Measurements from ENCODE around the gene ADM2.
"Not testable (repeated sequence)": the region's sequence is repeated elsewhere in the genome, so short reads cannot be mapped to it uniquely, and the experiment has no call there.

Gene ADM2

DNA sequence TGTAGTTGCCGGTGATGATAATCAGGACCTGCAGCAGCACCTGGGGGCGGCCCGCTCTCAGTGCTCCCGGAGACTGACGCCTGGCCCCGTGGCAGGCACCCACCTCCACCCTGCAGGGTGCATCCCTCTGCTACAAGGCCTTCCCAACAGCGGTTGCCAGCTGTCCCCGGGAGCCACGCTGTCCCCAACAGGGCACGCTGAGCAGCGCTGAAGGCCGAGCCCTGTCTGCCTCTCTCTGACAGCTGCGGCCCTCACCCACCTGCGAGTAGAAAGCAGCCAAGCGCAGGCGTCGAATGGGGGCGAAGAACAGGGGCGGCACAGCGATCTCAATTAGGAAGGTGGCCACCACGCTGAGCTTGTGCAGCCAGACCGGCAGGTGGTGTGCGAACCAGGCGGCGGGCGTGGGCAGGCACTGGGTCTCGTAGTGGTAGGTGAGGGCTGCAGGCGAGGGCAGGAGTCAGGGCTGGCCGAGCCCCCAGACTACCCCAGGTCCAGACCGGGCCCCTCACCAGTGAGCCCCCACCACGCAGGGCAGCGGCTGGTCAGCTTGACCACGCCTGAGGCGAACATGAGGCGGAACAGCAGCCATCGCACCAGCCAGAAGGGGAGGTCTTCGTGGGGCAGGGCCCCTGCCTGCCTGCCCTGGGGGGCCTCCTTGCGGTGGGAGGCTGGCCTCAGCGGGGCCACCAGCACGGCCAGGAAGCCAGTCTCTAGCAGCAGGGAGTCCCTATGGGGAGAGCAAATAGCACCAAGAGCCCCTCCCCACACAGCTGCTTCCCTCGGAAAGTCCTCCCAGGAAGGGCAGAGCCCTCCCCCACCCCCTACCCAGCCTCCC lies 24.6 kb downstream of the ADM2 start:
- DNase-seq (ENCODE audit: low read depth in 2 of 2): no peak

DNA sequence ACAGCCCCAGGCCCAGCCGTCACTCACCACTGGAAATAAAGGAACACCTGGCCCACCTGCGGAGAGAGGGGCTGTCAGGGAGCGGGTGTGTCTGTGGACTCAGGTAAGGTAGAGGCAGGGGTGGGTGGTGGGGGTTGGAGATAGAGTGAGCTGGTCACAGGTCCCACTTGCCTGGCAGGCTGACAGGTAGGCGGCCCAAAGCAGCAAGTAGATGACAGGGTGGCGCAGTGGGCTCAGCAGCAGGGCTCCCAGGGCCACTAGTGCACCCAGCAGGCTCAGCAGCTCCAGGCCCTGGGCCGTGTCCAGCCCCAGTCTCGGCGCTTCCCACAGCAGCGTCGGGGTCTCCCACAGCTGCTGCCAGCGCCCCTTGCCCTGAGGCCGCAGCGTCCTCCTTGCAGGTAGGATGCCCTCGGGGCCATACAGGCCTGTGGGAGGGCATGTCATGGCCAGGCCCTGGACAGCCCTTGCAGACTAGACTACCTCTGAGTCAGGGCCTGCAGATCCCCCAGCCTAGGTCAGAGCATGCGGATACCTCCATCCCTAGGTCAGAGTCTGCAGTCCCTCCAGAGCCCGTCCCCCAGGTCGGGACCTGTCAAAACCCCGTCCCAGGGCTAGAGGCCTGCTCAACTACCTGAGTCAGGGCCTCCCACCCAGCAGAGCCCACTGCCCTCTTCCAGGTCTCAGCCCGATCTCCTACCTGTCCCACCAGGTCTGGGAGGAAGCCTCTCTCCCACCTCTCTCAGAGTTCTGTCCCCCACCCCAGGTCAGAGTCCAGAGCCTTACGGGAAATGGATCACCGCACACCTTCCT lies 25.5 kb downstream of the ADM2 start:
- no peak for DNase-seq (ENCODE audit: low read depth in 2 of 2)

DNA sequence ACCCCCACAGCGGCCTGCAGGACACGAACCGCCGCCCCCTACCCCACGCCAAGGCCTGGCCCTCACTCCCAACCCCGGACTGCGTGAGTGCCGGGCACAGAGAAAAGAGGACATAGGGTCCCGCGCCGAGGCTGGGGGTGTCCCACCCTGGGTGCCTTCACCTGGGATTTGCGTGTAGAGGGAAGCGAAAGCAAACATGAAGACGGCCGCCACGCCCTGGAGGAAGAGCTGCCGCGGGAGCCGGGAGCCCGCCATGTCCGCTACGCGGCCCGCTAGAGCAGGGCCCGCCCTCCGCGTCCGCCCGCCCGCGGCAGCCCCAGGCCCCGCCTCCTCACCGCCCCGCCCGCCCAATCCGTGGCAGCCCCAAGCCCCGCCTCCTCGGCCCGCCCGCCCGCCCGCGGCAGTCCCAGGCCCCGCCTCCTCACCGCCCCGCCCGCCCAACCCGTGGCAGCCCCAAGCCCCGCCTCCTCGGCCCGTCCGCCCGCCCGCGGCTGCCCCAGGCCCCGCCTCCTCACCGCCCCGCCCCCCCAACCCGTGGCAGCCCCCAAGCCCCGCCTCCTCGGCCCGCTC lies 26.2 kb downstream of the ADM2 start, which contains the start of gene LMF2:
Gene LMF2, minus strand, starts transcription at position 282 of the 570 bp plus-strand sequence. Its CDS starts 27 bp downstream, at position 255.
- peak; percentile 90 to 94 for DNase-seq (ENCODE audit: low read depth in 2 of 2)

DNA sequence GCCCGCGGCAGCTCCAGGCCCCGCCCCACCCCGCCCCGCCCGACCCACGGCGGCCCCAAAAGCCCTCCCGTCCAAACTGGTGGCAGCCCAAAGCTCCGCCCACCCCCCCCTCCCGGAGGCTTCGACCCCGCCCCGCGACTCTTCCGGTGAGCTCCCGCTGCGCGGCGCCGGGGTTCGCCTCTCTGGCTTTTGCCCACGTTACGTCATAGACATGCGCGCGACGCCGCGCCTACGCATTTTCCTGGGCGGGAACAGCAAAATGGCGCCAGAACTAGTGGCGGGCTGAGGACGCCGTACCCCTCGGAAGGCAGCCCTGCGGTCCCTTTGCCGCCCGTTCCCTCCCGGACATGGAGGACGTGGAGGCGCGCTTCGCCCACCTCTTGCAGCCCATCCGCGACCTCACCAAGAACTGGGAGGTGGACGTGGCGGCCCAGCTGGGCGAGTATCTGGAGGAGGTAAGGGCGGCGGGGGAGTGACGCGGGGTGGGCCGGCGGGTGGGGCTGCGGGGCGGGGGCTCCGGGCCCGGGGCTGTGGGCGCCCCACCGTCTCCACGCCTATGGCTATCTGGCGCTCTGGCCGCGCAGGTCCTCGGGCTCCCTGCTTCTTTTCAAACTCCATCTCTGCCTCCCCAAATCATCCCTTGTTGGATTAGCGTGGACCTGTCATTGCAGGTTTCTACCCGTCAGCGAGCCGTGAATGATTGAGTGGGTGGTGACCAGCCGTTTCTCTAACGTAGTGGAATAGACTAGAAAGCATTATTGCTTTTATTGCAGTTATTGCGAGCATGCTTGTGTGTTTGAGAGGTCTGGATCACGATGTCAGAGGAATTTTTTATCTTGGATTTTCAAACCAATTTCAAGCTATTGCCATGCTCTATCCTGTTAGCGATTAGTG lies 26.9 kb downstream of the ADM2 start, which contains the start of gene NCAPH2:
Gene NCAPH2, plus strand, starts transcription at position 234 of the 894 bp plus-strand sequence. Its CDS starts 114 bp downstream, at position 348.
- DNase-seq (ENCODE audit: low read depth in 2 of 2): peak; percentile 98

DNA sequence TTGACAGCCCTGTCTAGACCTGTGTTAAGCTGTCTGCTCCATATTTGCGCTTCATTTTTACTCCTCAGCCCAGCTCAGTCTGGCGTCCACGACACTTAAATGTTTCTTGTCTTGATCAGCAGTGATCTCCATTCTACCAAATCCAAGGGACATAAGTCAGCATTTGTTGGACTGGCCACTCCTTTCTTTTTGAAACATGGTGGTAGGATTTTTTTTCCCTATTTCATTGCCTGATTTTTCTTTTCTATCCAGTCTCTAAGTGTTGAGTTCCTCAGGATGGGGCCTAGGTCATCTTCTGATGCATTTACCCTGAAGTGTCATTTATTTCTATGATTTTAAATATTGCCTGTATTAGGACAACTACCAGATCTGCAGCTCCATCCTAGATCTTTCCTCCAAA lies 27.6 kb downstream of the ADM2 start:
- no peak for DNase-seq (ENCODE audit: low read depth in 2 of 2)

DNA sequence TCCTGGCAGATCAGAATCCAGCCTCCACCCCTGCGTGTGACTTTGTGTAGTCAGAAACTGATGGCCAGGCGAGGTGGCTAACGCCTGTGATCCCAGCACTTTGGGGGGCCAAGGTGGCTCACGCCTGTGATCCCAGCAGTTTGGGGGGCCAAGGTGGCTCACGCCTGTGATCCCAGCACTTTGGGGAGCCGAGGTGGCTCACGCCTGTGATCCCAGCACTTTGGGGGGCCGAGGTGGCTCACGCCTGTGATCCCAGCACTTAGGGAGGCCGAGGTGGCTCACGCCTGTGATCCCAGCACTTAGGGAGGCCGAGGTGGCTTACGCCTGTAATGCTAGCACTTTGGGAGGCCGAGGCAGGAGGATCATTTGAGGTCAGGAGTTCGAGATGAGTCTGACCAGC lies 31.8 kb downstream of the ADM2 start:
- no peak for DNase-seq (ENCODE audit: low read depth in 2 of 2)

DNA sequence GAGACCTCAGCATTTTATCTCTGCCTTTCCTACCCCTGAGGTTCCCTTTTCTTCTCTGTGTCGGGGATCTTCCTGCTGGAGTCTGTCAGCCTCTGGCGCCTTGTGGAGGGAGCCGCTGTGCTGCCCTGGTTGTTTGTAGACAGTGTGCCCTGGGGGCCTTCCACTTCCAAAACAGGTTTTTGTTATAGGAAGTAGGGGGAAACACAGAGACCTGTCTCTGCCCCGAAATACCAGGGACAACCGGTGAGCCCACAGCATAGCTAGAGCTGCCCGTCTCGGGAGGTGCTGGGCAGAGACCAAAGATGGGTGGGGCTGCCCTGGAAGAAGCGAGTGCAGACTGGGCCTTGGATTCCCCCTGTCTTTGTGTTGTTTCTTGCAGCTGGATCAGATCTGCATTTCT lies 34.7 kb downstream of the ADM2 start:
- DNase-seq (ENCODE audit: low read depth in 2 of 2): no peak

DNA sequence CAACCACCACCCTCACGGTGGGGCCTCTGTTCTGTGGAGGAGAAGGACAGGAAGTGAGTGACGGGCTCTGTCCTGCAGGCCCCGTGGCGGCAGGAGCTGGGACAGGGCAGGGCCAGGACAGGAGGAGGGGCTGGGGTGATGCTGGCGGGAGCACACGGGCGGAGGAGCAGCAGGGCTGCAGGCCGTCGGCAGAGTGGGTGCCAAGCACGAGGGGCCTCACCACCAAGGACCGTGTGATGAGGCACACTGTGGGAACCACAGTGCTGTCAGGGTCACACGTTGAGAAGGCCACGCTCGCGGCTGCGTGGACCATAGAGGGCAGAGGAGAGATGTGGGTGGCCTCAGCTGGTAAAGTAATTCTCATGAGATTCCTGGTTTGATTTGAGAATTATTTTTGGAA lies 35.5 kb downstream of the ADM2 start:
- no peak for DNase-seq (ENCODE audit: low read depth in 2 of 2)

DNA sequence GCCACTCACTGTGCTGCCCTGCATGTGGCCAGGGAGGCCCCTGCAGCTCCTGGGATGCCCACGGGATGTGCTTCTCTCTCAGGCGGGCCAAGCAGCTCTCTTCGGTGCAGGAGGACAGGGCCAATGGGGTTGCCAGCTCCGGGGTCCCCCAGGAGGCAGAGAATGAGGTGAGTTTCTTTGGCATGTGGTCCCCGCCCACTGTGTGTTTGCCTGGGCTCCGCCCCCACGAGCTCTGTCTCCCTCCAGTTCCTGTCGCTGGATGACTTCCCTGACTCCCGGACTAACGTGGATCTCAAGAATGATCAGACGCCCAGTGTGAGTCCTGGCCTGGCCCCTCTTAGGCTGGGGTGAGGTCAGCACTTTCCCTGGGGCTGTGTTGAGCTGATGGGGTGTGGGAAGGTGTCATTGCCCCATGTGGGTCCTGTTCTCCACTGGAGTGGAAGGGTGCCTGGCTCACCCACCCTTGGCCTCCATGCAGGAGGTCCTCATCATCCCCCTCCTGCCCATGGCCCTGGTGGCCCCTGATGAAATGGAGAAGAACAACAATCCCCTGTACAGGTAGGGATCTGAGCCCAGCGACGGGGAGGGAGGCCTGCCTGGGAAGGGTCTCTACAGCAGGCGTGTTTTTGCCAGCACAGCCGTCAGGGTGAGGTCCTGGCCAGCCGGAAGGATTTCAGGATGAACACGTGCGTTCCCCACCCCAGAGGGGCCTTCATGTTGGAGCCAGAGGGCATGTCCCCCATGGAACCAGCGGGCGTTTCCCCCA lies 36.3 kb downstream of the ADM2 start:
- DNase-seq (ENCODE audit: low read depth in 2 of 2): no peak

DNA sequence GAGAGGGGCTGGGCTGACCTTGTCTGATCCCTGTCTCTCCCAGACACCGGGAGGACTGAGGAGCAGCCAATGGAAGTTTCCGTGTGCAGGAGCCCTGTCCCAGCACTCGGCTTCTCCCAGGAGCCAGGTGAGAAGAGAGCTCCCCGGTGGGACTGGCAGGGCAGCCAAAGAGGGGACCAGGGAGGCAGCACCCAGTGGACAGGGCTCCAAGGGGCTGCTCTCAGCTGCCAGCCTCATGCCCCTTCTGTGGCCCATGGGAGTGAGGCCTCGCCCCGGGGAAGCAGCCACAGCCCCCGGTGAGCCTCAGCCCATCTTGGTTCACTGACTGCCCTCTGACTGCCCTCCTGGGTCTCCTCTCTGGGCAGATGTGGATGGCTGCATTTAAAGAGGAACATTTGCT lies 37.3 kb downstream of the ADM2 start:
- no peak for DNase-seq (ENCODE audit: low read depth in 2 of 2)

DNA sequence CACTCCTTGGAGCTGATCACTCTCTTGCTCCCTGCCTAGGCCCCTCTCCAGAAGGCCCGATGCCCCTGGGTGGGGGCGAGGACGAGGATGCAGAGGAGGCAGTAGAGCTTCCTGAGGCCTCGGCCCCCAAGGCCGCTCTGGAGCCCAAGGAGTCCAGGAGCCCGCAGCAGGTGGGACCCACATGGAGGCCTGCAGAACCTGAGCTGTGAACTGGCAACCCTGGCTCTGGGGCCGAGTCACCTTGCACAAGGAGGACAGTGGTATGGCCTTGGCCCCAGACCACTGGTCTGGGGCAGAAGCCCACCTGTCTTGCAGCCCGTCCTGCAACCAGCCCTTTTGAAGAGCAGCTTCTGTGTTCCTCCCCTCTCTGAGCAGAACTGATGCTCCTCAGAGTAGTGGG lies 37.8 kb downstream of the ADM2 start:
- no peak for DNase-seq (ENCODE audit: low read depth in 2 of 2)

DNA sequence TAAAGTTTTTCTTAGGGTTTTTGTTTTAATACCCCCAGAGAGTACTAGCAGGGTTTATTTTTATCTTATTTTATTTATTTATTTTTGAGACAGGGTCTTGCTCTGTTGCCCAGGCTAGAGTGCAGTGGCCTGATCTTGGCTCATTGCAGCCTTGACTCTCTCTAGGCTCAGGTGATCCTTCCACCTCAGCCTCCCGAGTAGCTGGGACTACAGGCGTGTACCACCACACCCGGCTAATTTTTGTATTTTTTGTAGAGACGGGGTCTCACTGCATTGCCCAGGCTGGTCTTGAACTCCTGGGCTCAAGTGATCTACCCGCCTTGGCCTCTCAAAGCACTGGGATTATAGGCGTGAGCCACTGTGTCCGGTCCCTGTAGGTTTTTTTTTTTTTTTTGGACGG lies 38.8 kb downstream of the ADM2 start:
- not testable (repeated sequence) for DNase-seq (ENCODE audit: low read depth in 2 of 2)

DNA sequence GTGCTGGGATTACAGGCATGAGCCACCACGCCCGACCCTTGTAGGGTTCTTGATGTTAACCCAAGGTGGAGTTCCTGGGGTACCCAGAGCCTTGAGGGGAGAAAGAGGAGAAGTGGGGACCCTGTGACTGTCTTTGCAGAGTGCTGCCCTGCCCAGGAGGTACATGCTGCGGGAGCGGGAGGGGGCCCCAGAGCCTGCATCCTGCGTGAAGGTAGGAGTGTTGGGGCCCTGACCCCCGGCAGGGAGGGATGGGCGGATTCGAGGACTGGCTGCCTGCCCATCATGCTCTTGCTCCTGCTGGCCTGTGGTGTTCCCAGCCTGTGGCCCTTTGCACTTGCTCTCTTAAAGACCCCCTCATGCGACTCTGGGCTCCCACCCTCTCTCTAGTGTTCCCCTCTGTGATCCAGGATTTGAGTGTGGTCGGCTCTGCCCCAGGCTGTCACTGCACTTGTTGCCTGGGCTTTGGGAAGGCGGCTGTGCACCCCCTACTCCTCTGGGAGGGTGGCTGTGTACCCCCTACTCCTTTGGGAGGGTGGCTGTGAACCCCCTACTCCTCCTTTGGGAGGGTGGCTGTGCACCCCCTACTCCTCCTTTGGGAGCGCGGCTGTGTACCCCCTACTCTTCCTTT lies 39.6 kb downstream of the ADM2 start:
- no peak for DNase-seq (ENCODE audit: low read depth in 2 of 2)

DNA sequence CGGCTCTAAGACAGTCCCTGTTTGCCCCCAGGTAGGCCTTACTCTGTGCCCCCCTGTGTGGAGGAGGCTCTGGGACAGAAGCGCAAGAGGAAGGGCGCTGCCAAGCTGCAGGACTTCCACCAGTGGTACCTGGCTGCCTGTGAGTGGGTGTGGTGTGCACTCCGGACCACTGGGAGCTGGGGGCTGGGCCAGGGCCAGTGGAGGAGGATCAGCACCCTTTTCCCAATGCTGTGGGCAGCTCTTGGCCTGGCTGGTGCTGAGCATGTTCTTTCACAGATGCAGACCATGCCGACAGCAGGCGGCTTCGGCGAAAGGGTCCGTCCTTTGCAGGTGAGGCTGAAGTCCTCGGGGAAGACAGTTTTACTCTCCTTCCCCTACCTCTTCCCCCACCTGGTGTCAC lies 40.4 kb downstream of the ADM2 start:
- no peak for DNase-seq (ENCODE audit: low read depth in 2 of 2)

DNA sequence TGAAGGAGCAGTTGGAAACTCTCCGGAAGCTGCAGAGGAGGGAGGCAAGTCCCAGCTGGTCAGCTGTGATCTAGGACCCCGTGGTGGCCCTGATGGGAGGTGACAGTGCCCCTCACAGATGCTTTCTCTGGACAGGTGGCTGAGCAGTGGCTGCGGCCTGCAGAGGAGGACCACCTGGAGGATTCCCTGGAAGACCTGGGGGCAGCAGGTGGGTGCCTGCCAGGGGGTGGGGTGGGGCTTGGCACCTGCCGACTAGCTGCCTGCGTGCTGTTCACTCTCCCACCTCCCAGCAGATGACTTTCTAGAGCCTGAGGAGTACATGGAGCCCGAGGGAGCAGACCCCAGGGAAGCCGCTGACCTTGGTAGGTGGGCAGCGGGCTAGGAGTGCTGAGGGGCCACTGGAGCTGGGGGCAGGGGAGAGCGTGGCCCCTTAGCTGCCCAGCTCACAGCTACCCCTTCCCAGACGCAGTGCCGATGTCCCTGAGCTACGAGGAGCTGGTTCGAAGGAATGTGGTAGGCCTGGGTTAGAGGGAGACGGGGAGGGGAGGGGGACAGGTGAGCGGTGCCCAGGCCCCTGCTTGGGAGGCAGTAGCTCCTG lies 41.0 kb downstream of the ADM2 start:
- DNase-seq (ENCODE audit: low read depth in 2 of 2): no peak

DNA sequence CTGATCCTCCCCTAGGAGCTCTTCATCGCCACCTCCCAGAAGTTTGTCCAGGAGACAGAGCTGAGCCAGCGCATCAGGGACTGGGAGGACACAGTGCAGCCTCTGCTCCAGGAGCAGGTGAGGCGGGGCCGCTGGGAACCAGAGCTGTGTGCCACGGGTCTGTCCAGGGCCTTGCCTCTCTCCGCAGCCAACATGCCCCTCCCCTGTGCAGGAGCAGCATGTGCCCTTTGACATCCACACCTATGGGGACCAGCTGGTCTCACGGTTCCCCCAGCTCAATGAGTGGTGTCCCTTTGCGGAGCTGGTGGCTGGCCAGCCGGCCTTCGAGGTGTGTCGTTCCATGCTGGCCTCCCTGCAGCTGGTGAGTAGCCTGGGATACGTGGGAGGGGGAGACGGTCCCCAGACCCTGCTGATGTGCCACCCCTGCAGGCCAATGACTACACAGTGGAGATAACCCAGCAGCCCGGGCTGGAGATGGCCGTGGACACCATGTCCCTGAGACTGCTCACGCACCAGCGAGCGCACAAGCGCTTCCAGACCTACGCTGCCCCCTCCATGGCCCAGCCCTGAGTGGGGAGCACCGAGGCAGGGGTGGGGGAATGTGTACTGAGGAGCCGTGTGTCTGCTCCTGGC lies 41.6 kb downstream of the ADM2 start:
- no peak for DNase-seq (ENCODE audit: low read depth in 2 of 2)

DNA sequence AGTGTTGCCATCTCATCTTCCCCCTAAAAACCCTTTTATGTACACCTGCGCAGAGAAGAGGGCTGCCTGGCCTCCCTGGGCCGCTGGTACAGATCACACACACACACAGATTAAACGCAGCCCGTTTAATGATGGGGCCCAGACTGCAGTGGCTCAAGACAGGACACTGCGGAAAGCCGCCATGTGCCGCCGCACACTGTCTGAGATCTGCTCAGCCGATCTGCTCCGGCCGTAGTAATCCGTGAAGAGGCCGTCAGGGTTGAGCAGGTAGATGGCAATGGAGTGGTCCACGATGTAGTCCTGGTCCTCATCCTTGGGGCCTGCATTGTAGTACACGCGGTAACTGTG lies 42.1 kb downstream of the ADM2 start:
- DNase-seq (ENCODE audit: low read depth in 2 of 2): no peak

DNA sequence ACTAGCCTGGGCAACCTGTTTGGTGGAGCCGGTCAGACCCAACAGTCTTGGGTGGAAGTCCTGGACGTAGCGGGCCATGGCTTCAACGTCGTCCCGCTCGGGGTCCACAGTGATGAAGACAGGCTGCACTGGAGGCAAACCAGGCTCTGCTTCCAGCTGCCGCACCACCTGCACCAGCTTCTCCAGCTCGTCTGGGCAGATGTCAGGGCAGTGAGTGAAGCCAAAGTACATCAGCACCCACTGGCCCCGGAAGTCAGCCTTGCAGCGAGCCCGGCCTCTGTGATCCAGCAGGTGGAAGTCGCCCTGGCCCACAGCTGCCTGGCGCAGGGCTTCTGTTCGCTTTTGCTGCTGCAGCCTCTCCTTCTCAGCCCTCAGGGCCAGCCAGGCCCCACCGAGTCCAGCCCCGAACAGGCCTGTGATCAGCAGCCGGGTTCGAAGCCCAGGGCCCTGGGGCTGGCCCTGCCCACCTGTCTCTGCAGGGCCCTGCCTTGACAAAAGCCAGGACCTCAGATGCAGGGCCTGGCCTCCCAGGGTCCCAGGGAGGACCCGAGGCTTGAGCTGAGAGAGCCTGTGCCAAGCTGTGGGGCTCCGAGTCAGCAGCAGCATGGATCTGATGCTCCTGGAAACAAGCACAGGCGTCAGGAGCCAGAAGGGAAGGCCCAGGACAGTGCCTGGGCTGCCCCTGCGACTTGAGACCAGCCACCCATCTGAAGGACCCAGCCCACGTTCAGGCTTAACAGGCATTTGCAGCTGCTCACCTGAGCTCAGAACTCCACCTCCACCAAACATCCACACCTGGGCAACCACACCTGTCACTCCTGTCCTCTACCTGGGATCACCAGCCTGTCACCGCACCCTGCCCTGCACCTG lies 42.7 kb downstream of the ADM2 start:
- DNase-seq (ENCODE audit: low read depth in 2 of 2): no peak

All from stimulated activated CD8-positive, alpha-beta memory T cell treated with anti-CD3 and anti-CD28 coated beads, Interleukin-2, amount 100 ng/mL, for 48 hours (primary cell).